HCT116 (cell line): ENCODE data around the gene ZC3H13. TPM values are rescaled to one million over a fixed set of nuclear protein-coding genes. Genes with fewer than 3 reads are reported as not detected.

Source experiments
- ATAC-seq: fragments of 200-7000 bp; cut with Tn5 transposase; 2 replicates; pipeline ENCODE4 v1.9.1; 2020; ENCODE audit warnings: mild to moderate bottlenecking, moderate library complexity
- BruUV-seq: library from RNA; stranded (reverse); fragments of 400-500 nt; replicated peaks from 2 replicates; lab custom pipeline; 2021; lab: Mats Ljungman, UMichigan
- CTCF ChIA-PET: fragments of 300-600 bp; sonication (Branson Sonifier 250); formaldehyde crosslinking; loops from one replicate; lab custom pipeline; 2021; ENCODE audit warnings: antibody characterized with exemption; lab: Charles Lee
- POLR2A ChIA-PET: fragments of 300-600, 350-600 bp; sonication (Branson Sonifier 250); formaldehyde crosslinking; loops from one replicate; lab custom pipeline; 2021; ENCODE audit warnings: antibody characterized with exemption; lab: Charles Lee
- RAD21 ChIA-PET, 2 experiments: fragments of 300-600 bp; sonication (Branson Sonifier 250); formaldehyde crosslinking; loops; one replicate each; lab custom pipeline; 2023; ENCODE audit warnings: low total read pairs in 2 of 2; ENCODE audit not compliant: uncharacterized antibody in 2 of 2, unreplicated experiment in 2 of 2, low non-redundant PET in 1 of 2; lab: Charles Lee
- DNase-seq: peaks from one replicate; pipeline ENCODE4 v3.0.0-alpha.2; 2010; ENCODE audit warnings: low read depth, low spot score
- H2AFZ ChIP-seq: fragments of 200-600 bp; shearing (Covaris generic), sonication (generic); 2 replicates; pipeline ENCODE4 v1.6.1; 2017; ENCODE audit warnings: low read depth, mixed run types, mixed read lengths, antibody characterized with exemption, low read length; ENCODE audit not compliant: poor library complexity, severe bottlenecking
- H3K27ac ChIP-seq: 2 replicates; pipeline ENCODE4 v1.5.1; 2012; ENCODE audit warnings: low read depth, low read length
- H3K27me3 ChIP-seq: fragments of 200-600 bp; sonication (generic); 2 replicates; pipeline ENCODE4 v1.6.1; 2016; ENCODE audit warnings: mixed run types, low read length, mixed read lengths; ENCODE audit not compliant: insufficient read depth
- H3K36me3 ChIP-seq, 2 experiments: fragments of 200-500 bp in 1 of 2; fragments of 200-600 bp in 1 of 2; sonication (Bioruptor generic) in 1 of 2; sonication (generic) in 1 of 2; 2 replicates each; pipeline versions ENCODE4 v1.5.1 to v1.6.1; 2014 to 2016; ENCODE audit warnings: low read length in 2 of 2, inconsistent platforms in 1 of 2, mixed read lengths in 1 of 2, mixed run types in 1 of 2; ENCODE audit not compliant: insufficient read depth in 2 of 2, control insufficient read depth in 1 of 2
- H3K4me1 ChIP-seq, 2 experiments: fragments of 200-600 bp in 1 of 2; sonication (generic) in 1 of 2; 2 replicates each; pipeline versions ENCODE4 v1.5.1 to v1.6.1; 2012 to 2017; ENCODE audit warnings: low read length in 2 of 2, inconsistent platforms in 1 of 2, mild to moderate bottlenecking in 1 of 2, mixed read lengths in 1 of 2, mixed run types in 1 of 2, moderate library complexity in 1 of 2; ENCODE audit not compliant: insufficient read depth in 2 of 2, control insufficient read depth in 1 of 2
- H3K4me2 ChIP-seq: fragments of 200-600 bp; sonication (generic); 2 replicates; pipeline ENCODE4 v1.6.1; 2017; ENCODE audit warnings: mixed run types, low read length, mixed read lengths
- H3K4me3 ChIP-seq, 2 experiments: fragments of 200-600 bp in 1 of 2; sonication (generic) in 1 of 2; replicated peaks in 1 of 2; 2 replicates each; pipeline ENCODE4 v1.5.1; 2011 to 2016; ENCODE audit warnings: low read length in 2 of 2, control low read depth in 1 of 2, low read depth in 1 of 2, mild to moderate bottlenecking in 1 of 2, mixed read lengths in 1 of 2, mixed run types in 1 of 2
- H3K79me2 ChIP-seq: fragments of 200-600 bp; sonication (generic); 2 replicates; pipeline ENCODE4 v1.6.1; 2017; ENCODE audit warnings: mild to moderate bottlenecking, mixed run types, low read length, moderate library complexity, mixed read lengths; ENCODE audit not compliant: insufficient read depth
- H3K9ac ChIP-seq: fragments of 200-600 bp; sonication (generic); 2 replicates; pipeline ENCODE4 v1.6.1; 2016; ENCODE audit warnings: low read length, mixed read lengths
- H3K9me2 ChIP-seq: fragments of 200-600 bp; sonication (generic), shearing (Covaris generic); 2 replicates; pipeline ENCODE4 v1.6.1; 2017; ENCODE audit warnings: mixed run types, mild to moderate bottlenecking, moderate library complexity; ENCODE audit not compliant: insufficient read depth
- H3K9me3 ChIP-seq, 2 experiments: fragments of 200-500 bp in 1 of 2; fragments of 200-600 bp in 1 of 2; sonication (Bioruptor generic) in 1 of 2; sonication (generic) in 1 of 2; 2 replicates each; pipeline ENCODE4 v1.6.1; 2014 to 2017; ENCODE audit warnings: low read length in 2 of 2, mixed read lengths in 2 of 2, inconsistent platforms in 1 of 2, low read depth in 1 of 2, mild to moderate bottlenecking in 1 of 2, mixed run types in 1 of 2, moderate library complexity in 1 of 2; ENCODE audit not compliant: control insufficient read depth in 1 of 2, insufficient read depth in 1 of 2
- H4K20me1 ChIP-seq: fragments of 200-600 bp; sonication (generic), shearing (Covaris generic); 2 replicates; pipeline ENCODE4 v1.6.1; 2017; ENCODE audit warnings: mixed run types, mild to moderate bottlenecking, moderate library complexity; ENCODE audit not compliant: insufficient read depth
- CBX3 ChIP-seq: IDR thresholded peaks from 2 replicates; pipeline ENCODE4 v1.6.1; 2012; ENCODE audit warnings: low read depth
- CEBPB ChIP-seq: IDR thresholded peaks from 2 replicates; pipeline ENCODE4 v1.6.1; 2012; ENCODE audit warnings: low read depth
- CTCF ChIP-seq, 3 experiments: fragments of 200-600 bp in 1 of 3; sonication (generic) in 1 of 3; IDR thresholded peaks in 2 of 3; conservative IDR thresholded peaks in 1 of 3; 2 replicates each; pipeline ENCODE4 v1.5.1; 2012 to 2017; ENCODE audit warnings: low read depth in 2 of 3, low read length in 2 of 3, antibody characterized with exemption in 1 of 3, borderline replicate concordance in 1 of 3, control low read depth in 1 of 3, mild to moderate bottlenecking in 1 of 3, mixed read lengths in 1 of 3, mixed run types in 1 of 3, moderate library complexity in 1 of 3; ENCODE audit not compliant: insufficient read depth in 1 of 3
- EGR1 ChIP-seq: IDR thresholded peaks from 2 replicates; pipeline ENCODE4 v1.6.1; 2012; ENCODE audit warnings: low read depth
- ELF1 ChIP-seq: IDR thresholded peaks from 2 replicates; pipeline ENCODE4 v1.6.1; 2012; ENCODE audit warnings: low read depth, borderline replicate concordance
- EZH2 ChIP-seq: fragments of 200-600 bp; sonication (generic); IDR thresholded peaks from 2 replicates; pipeline ENCODE4 v1.6.1; 2017; ENCODE audit warnings: antibody characterized with exemption, mixed run types
- EZH2phosphoT487 ChIP-seq: fragments of 200-600 bp; IDR thresholded peaks from 2 replicates; pipeline ENCODE4 v1.6.1; 2018; ENCODE audit warnings: antibody characterized with exemption, borderline replicate concordance
- FOSL1 ChIP-seq: IDR thresholded peaks from 2 replicates; pipeline ENCODE4 v1.6.1; 2012; ENCODE audit warnings: low read depth
- JUND ChIP-seq: IDR thresholded peaks from 2 replicates; pipeline ENCODE4 v1.6.1; 2012
- MAX ChIP-seq: IDR thresholded peaks from 2 replicates; pipeline ENCODE4 v1.6.1; 2012
- POLR2A ChIP-seq: IDR thresholded peaks from 2 replicates; pipeline ENCODE4 v1.7.0; 2011; ENCODE audit warnings: borderline replicate concordance; ENCODE audit not compliant: insufficient read depth, insufficient read length; ENCODE audit errors: extremely low read depth
- POLR2AphosphoS5 ChIP-seq: IDR thresholded peaks from 2 replicates; pipeline ENCODE4 v1.6.1; 2011; ENCODE audit warnings: mild to moderate bottlenecking, low read depth, low read length, moderate library complexity
- RAD21 ChIP-seq: IDR thresholded peaks from 2 replicates; pipeline ENCODE4 v1.6.1; 2012; ENCODE audit warnings: low read depth, mild to moderate bottlenecking
- REST ChIP-seq: IDR thresholded peaks from 2 replicates; pipeline ENCODE4 v1.6.1; 2012; ENCODE audit warnings: low read depth
- SIN3A ChIP-seq: IDR thresholded peaks from 2 replicates; pipeline ENCODE4 v1.6.1; 2012; ENCODE audit warnings: low read depth
- SRF ChIP-seq: IDR thresholded peaks from 2 replicates; pipeline ENCODE4 v1.6.1; 2012; ENCODE audit warnings: low read depth
- TCF7L2 ChIP-seq: IDR thresholded peaks from 2 replicates; pipeline ENCODE4 v1.7.0; 2011; ENCODE audit warnings: borderline replicate concordance, inconsistent platforms; ENCODE audit not compliant: insufficient read depth, insufficient read length; ENCODE audit errors: extremely low read depth
- YY1 ChIP-seq: IDR thresholded peaks from 2 replicates; pipeline ENCODE4 v1.6.1; 2011; ENCODE audit warnings: low read length, low read depth, moderate library complexity, mild to moderate bottlenecking; ENCODE audit not compliant: insufficient replicate concordance; ENCODE audit errors: extremely low read depth
- ZFX ChIP-seq: fragments of 450-650 bp; IDR thresholded peaks from 2 replicates; pipeline ENCODE4 v1.6.1; 2017
- ZNF274 ChIP-seq: fragments of 200-500 bp; sonication (Bioruptor generic); IDR thresholded peaks from 2 replicates; pipeline ENCODE4 v1.6.1; 2014; ENCODE audit warnings: mild to moderate bottlenecking, low read depth, low read length, inconsistent platforms
- intact Hi-C: fragments of 100-400 bp; cut with micrococcal nuclease; formaldehyde crosslinking; loops from 2 replicates; pipeline ENCODE4 v1.10.0; 2022
- total RNA-seq: library from RNA; stranded (reverse); gene quantifications from one replicate; pipeline ENCODE4 v1.2.1, GENCODE V29; 2021; ENCODE audit not compliant: unreplicated experiment

ZC3H13 gene
- total RNA-seq, 1 experiment from 2014 or later = 37.9 TPM

- intact Hi-C loops = no loop called here
- Histone ChIP-seq H3K36me3 (no peaks in the 10 kb centered on the region), H3K4me3 (no peak overlapping the region), H3K27me3 (peaks cover 17% of the 10 kb centered on the region; the same call in 1 of the 2 replicates), H3K4me1 (no peaks in the 10 kb centered on the region), H3K9ac (no peak overlapping the region), H3K27ac (no peak overlapping the region), H3K9me2 (no peaks in the 10 kb centered on the region), H4K20me1 (no peaks in the 10 kb centered on the region), H3K4me2 (no peak overlapping the region), H2AFZ (no peak overlapping the region), H3K79me2 (no peaks in the 10 kb centered on the region), H3K9me3 (no peaks in the 10 kb centered on the region)
- ChIA-PET RAD21 (no interaction called here), CTCF (no interaction called here), POLR2A (no interaction called here)
- TF ChIP-seq EZH2phosphoT487 (no peak), YY1 (no peak), RAD21 (no peak), ELF1 (no peak), EZH2 (no peak), JUND (no peak), TCF7L2 (no peak), SRF (no peak), POLR2AphosphoS5 (no peak), MAX (no peak), REST (no peak), CEBPB (no peak), EGR1 (no peak), ZNF274 (no peak), SIN3A (no peak), FOSL1 (no peak), POLR2A (no peak), ZFX (no peak), CBX3 (no peak), CTCF (IDR thresholded peaks at IDR 0.05 in 2 of 3, conservative IDR thresholded peaks at IDR 0.05 in 1 of 3; ENCODE audit: borderline replicate concordance in 1 of 3, insufficient read depth in 1 of 3, low read depth in 2 of 3, low read length in 2 of 3) (no peak)
- ATAC-seq = no peak
- no TSS peak for BruUV-seq
- DNase-seq = no peak
Observed at GRCh38 chr13:45933203-45933908, 119.2 kb downstream of the ZC3H13 start.
